GM12873 (cell line): Measurements from ENCODE around the gene PCNX2.

Experiments used
- CTCF ChIP-seq: IDR thresholded peaks from 2 replicates; pipeline ENCODE4 v1.5.1; 2012; ENCODE audit warnings: low read depth, mild to moderate bottlenecking, moderate library complexity, low read length, control low read depth; ENCODE audit not compliant: insufficient read depth; ENCODE audit errors: missing control alignments

The PCNX2 gene

GRCh38 chr1:232983375-232983774 is 312.1 kb downstream of the PCNX2 start:
- TF ChIP-seq CTCF = no peak

- TF ChIP-seq CTCF = no peak
Observed at GRCh38 chr1:232982238-232982944, 313.1 kb downstream of the PCNX2 start.

GRCh38 chr1:232980986-232981560 is 314.5 kb downstream of the PCNX2 start:
- TF ChIP-seq CTCF = no peak

- no peak for TF ChIP-seq CTCF
Observed at GRCh38 chr1:232980355-232980978, 315.1 kb downstream of the PCNX2 start.

- TF ChIP-seq CTCF = no peak
Observed at GRCh38 chr1:232979558-232979957, 316.0 kb downstream of the PCNX2 start.

GRCh38 chr1:232978815-232979214 is 316.7 kb downstream of the PCNX2 start:
- no peak for TF ChIP-seq CTCF

GRCh38 chr1:232978091-232978634 is 317.4 kb downstream of the PCNX2 start:
- TF ChIP-seq CTCF = no peak
